KMS-11 (cell line): ENCODE data around the gene TMEM30A.
A peak's percentile ranks its signal among the peaks of the same experiment; 100 is the strongest.

ENCODE experiments used
- H2AFZ ChIP-seq: fragments of 200-600 bp; sonication (generic); 2 replicates; pipeline ENCODE4 v1.6.1; 2016; ENCODE audit warnings: antibody characterized with exemption, mixed run types, low read depth
- H3K27ac ChIP-seq: fragments of 200-600 bp; sonication (generic); 2 replicates; pipeline ENCODE4 v1.6.1; 2016; ENCODE audit warnings: mild to moderate bottlenecking, mixed run types
- H3K27me3 ChIP-seq: fragments of 200-600 bp; sonication (generic); 2 replicates; pipeline ENCODE4 v1.6.1; 2017; ENCODE audit warnings: mild to moderate bottlenecking, low read depth, mixed run types, moderate library complexity; ENCODE audit not compliant: insufficient read depth
- H3K36me3 ChIP-seq: fragments of 200-600 bp; sonication (generic); 2 replicates; pipeline ENCODE4 v1.6.1; 2017; ENCODE audit warnings: mild to moderate bottlenecking, mixed run types; ENCODE audit not compliant: insufficient read depth
- H3K4me1 ChIP-seq: fragments of 200-600 bp; sonication (generic); 2 replicates; pipeline ENCODE4 v1.6.1; 2016; ENCODE audit warnings: mild to moderate bottlenecking, low read depth, mixed run types; ENCODE audit not compliant: poor library complexity, severe bottlenecking
- H3K4me2 ChIP-seq: fragments of 200-600 bp; sonication (generic); 2 replicates; pipeline ENCODE4 v1.7.0; 2016; ENCODE audit warnings: mild to moderate bottlenecking, mixed run types
- H3K4me3 ChIP-seq: fragments of 200-600 bp; sonication (generic); IDR thresholded peaks from 2 replicates; pipeline ENCODE4 v1.6.1; 2017; ENCODE audit warnings: low read depth, low read length, mixed read lengths; ENCODE audit not compliant: insufficient read depth
- H3K79me2 ChIP-seq: fragments of 200-600 bp; sonication (generic); 2 replicates; pipeline ENCODE4 v1.6.1; 2016; ENCODE audit warnings: low read depth, mixed run types; ENCODE audit not compliant: insufficient read depth
- H3K9ac ChIP-seq: fragments of 200-600 bp; sonication (generic); 2 replicates; pipeline ENCODE4 v1.6.1; 2016; ENCODE audit warnings: mild to moderate bottlenecking, mixed run types
- H4K20me1 ChIP-seq: fragments of 200-600 bp; sonication (generic); 2 replicates; pipeline ENCODE4 v1.6.1; 2016; ENCODE audit warnings: mild to moderate bottlenecking, mixed run types; ENCODE audit not compliant: insufficient read depth
- CTCF ChIP-seq: fragments of 200-600 bp; sonication (generic); conservative IDR thresholded peaks from 2 replicates; pipeline ENCODE4 v1.6.1; 2017; ENCODE audit warnings: low read depth, mild to moderate bottlenecking, antibody characterized with exemption, low read length, moderate library complexity, mixed read lengths

Gene TMEM30A

GRCh38 chr6:75281653-75282052 lies 2.9 kb downstream of the TMEM30A start:
- H3K4me3 ChIP-seq = no peak overlapping the region
- TF ChIP-seq CTCF = no peak
- H4K20me1 ChIP-seq = no peaks in the 10 kb centered on the region
- no peak overlapping the region for H3K9ac ChIP-seq
- H3K79me2 ChIP-seq = peaks cover 63% of the 10 kb centered on the region; the same call in 1 of the 2 replicates
- no peak overlapping the region for H3K27ac ChIP-seq
- peaks cover 35% of the 10 kb centered on the region for H3K4me1 ChIP-seq
- H2AFZ ChIP-seq = no peak overlapping the region
- no peaks in the 10 kb centered on the region for H3K36me3 ChIP-seq
- peak overlapping the region; percentile 72 for H3K4me2 ChIP-seq
- H3K27me3 ChIP-seq = no peaks in the 10 kb centered on the region

GRCh38 chr6:75280131-75280855 lies 4.3 kb downstream of the TMEM30A start:
- Histone ChIP-seq H3K4me2 (no peak overlapping the region), H3K27me3 (no peaks in the 10 kb centered on the region), H4K20me1 (no peaks in the 10 kb centered on the region), H3K27ac (no peak overlapping the region), H3K36me3 (no peaks in the 10 kb centered on the region), H3K79me2 (peaks cover 74% of the 10 kb centered on the region), H2AFZ (no peak overlapping the region), H3K9ac (no peak overlapping the region), H3K4me1 (peaks cover 24% of the 10 kb centered on the region), H3K4me3 (no peak overlapping the region)
- no peak for TF ChIP-seq CTCF

GRCh38 chr6:75279418-75279817 lies 5.2 kb downstream of the TMEM30A start:
- Histone ChIP-seq H3K27ac (no peak overlapping the region), H3K4me1 (peaks cover 24% of the 10 kb centered on the region), H3K79me2 (peaks cover 76% of the 10 kb centered on the region), H3K4me2 (no peak overlapping the region), H3K27me3 (no peaks in the 10 kb centered on the region), H2AFZ (no peak overlapping the region), H3K4me3 (no peak overlapping the region), H3K36me3 (no peaks in the 10 kb centered on the region), H4K20me1 (no peaks in the 10 kb centered on the region), H3K9ac (no peak overlapping the region)
- TF ChIP-seq CTCF = no peak

GRCh38 chr6:75278474-75279077 lies 6.0 kb downstream of the TMEM30A start:
- Histone ChIP-seq H3K4me2 (no peak overlapping the region), H3K4me3 (no peak overlapping the region), H3K27me3 (no peaks in the 10 kb centered on the region), H2AFZ (no peak overlapping the region), H3K27ac (no peak overlapping the region), H3K4me1 (peaks cover 24% of the 10 kb centered on the region), H4K20me1 (no peaks in the 10 kb centered on the region), H3K79me2 (peaks cover 67% of the 10 kb centered on the region), H3K36me3 (no peaks in the 10 kb centered on the region), H3K9ac (no peak overlapping the region)
- no peak for TF ChIP-seq CTCF
